Neural progenitor cell (in vitro differentiated cells): ENCODE data around the gene EPHA1. TPM values are rescaled to one million over a fixed set of nuclear protein-coding genes. Genes with fewer than 3 reads are reported as not detected.
A peak's percentile ranks its signal among the peaks of the same experiment; 100 is the strongest.

Experiments used
- DNase-seq: peaks from one replicate; pipeline ENCODE4 v3.0.0-alpha.2; 2016; ENCODE audit warnings: low spot score
- H2AFZ ChIP-seq: fragments of 200-600 bp; sonication (generic); replicated peaks from 2 replicates; pipeline ENCODE4 v1.6.1; 2016; ENCODE audit warnings: antibody characterized with exemption
- H3F3A ChIP-seq: fragments of 200-600 bp; sonication (generic); 2 replicates; pipeline ENCODE4 v1.6.1; 2016; ENCODE audit warnings: antibody characterized with exemption, low read depth
- H3K27ac ChIP-seq: fragments of 200-600 bp; sonication (generic); 2 replicates; pipeline ENCODE4 v1.5.1; 2016; ENCODE audit warnings: mild to moderate bottlenecking
- H3K27me3 ChIP-seq: fragments of 200-600 bp; sonication (generic); 2 replicates; pipeline ENCODE4 v1.6.1; 2016; ENCODE audit warnings: mild to moderate bottlenecking, moderate library complexity
- H3K36me3 ChIP-seq: fragments of 200-600 bp; sonication (generic); 2 replicates; pipeline ENCODE4 v1.5.1; 2016
- H3K4me1 ChIP-seq: fragments of 200-600 bp; sonication (generic); 2 replicates; pipeline ENCODE4 v1.6.1; 2016; ENCODE audit warnings: mixed run types
- H3K4me2 ChIP-seq: fragments of 200-600 bp; sonication (generic); 2 replicates; pipeline ENCODE4 v1.6.1; 2016
- H3K4me3 ChIP-seq: fragments of 200-600 bp; sonication (generic); 2 replicates; pipeline ENCODE4 v1.5.1; 2016
- H3K79me2 ChIP-seq: fragments of 200-600 bp; sonication (generic); 2 replicates; pipeline ENCODE4 v1.6.1; 2016; ENCODE audit warnings: low read depth
- H3K9ac ChIP-seq: fragments of 200-600 bp; sonication (generic); 2 replicates; pipeline ENCODE4 v1.6.1; 2016
- H3K9me3 ChIP-seq: fragments of 200-600 bp; sonication (generic); 2 replicates; pipeline ENCODE4 v1.5.1; 2016; ENCODE audit warnings: low read depth
- H4K20me1 ChIP-seq: fragments of 200-600 bp; sonication (generic); 2 replicates; pipeline ENCODE4 v1.6.1; 2016; ENCODE audit warnings: low read depth
- H3K27ac Mint-ChIP-seq: 3 replicates; pipeline ENCODE4 v1.8.0; 2021; ENCODE audit warnings: mixed read lengths
- H3K27me3 Mint-ChIP-seq: 2 replicates; pipeline ENCODE4 v1.8.0; 2022; ENCODE audit warnings: low read depth, mild to moderate bottlenecking, inconsistent platforms, moderate library complexity, mixed read lengths; ENCODE audit not compliant: insufficient read depth
- H3K36me3 Mint-ChIP-seq: 3 replicates; pipeline ENCODE4 v1.8.0; 2021; ENCODE audit warnings: mixed read lengths
- H3K4me1 Mint-ChIP-seq: 3 replicates; pipeline ENCODE4 v1.8.0; 2021; ENCODE audit warnings: mixed read lengths
- H3K4me3 Mint-ChIP-seq: 3 replicates; pipeline ENCODE4 v1.8.0; 2021; ENCODE audit warnings: mild to moderate bottlenecking, moderate library complexity, mixed read lengths
- H3K9me3 Mint-ChIP-seq: 3 replicates; pipeline ENCODE4 v1.8.0; 2020; ENCODE audit warnings: mixed read lengths
- CTCF ChIP-seq: fragments of 200-600 bp; sonication (generic); IDR thresholded peaks from 2 replicates; pipeline ENCODE4 v1.5.1; 2017; ENCODE audit warnings: antibody characterized with exemption, mild to moderate bottlenecking
- EZH2 ChIP-seq: fragments of 200-600 bp; sonication (generic); IDR thresholded peaks from 2 replicates; pipeline ENCODE4 v1.6.1; 2017; ENCODE audit warnings: antibody characterized with exemption, mild to moderate bottlenecking, moderate library complexity
- EZH2phosphoT487 ChIP-seq: fragments of 200-600 bp; sonication (generic); IDR thresholded peaks from 2 replicates; pipeline ENCODE4 v1.6.1; 2017; ENCODE audit warnings: antibody characterized with exemption
- total RNA-seq: library from RNA; depleted of rRNA; stranded (reverse); fragments of >200 nt; gene quantifications from 2 replicates; pipeline ENCODE4 v1.2.3, GENCODE V29; 2015; ENCODE audit warnings: low replicate concordance

EPHA1 gene
- 4.1 and 6.0 TPM in 2 replicates for total RNA-seq

DNA sequence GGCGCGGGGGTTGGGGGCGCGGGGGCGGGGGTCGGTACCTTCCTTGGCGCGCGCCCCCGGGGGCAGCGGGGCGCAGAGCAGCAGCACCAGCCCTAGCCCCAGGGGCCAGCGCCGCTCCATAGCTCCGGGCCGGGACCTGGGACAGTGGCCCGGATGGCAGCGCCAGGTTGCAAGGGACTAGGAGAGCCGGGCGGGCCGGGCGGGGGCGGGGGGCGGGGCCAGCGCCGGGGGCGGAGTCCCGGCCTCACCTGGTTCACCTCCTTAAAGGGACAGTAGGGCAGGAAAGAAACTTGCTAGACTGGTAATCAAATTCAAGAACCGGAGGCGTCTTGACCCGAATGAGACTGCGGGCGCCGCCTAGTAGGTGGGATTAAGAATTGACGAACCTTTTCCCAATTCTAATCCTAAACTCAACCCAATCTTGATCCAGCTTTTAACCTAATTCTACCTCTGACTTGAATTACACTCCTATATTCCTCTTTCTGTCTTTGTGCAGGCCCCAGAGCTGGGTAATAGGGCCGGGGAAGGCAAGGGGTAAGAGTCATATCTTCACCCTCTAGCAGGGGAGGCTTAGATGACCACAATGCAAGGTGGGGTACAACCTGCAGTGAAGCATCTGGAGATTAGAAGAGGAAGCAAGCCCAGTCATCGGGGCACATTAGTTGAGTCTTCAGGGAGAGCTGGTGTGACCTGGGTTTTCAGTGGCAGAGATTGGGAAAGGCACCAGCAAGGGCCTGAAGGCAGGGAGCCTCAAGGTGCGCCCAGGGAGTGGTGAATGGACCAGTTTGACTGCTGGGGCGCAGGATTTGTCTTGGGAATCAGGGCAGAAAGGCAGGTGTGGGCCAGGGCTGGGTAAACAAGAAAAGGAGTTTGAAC lies at the start of gene EPHA1:
EPHA1 (minus strand) TSS at position 171 of the 876 bp plus-strand sequence; CDS start at position 120, 51 bp downstream.
- Histone ChIP-seq H2AFZ (peak within 1 kb of the TSS; percentile 92), H3K9ac (no peak within 1 kb of the TSS), H3F3A (peaks cover 14% of the 10 kb centered on the region), H3K4me1 (peaks cover 24% of the 10 kb centered on the region), H4K20me1 (no peaks in the 10 kb centered on the region), H3K27ac (no peak within 1 kb of the TSS), H3K27me3 (peaks cover 9% of the 10 kb centered on the region), H3K36me3 (no peaks in the 10 kb centered on the region), H3K9me3 (no peaks in the 10 kb centered on the region), H3K4me2 (peak within 1 kb of the TSS; percentile 91), H3K79me2 (no peaks in the 10 kb centered on the region), H3K4me3 (peak within 1 kb of the TSS; percentile 53)
- Mint-ChIP-seq H3K4me3 (peak within 1 kb of the TSS; percentile 76), H3K27me3 (peaks cover 15% of the 10 kb centered on the region), H3K4me1 (peaks cover 47% of the 10 kb centered on the region), H3K27ac (no peak within 1 kb of the TSS), H3K9me3 (peaks cover 6% of the 10 kb centered on the region), H3K36me3 (no peaks in the 10 kb centered on the region)
- TF ChIP-seq CTCF (peak; percentile 48), EZH2phosphoT487 (no peak)
- peak; percentile 65 for DNase-seq

- Mint-ChIP-seq H3K4me1 (peaks cover 19% of the 10 kb centered on the region), H3K4me3 (no peak overlapping the region), H3K27me3 (peaks cover 2% of the 10 kb centered on the region), H3K27ac (no peak overlapping the region), H3K36me3 (no peaks in the 10 kb centered on the region), H3K9me3 (peaks cover 17% of the 10 kb centered on the region)
- Histone ChIP-seq H2AFZ (no peak overlapping the region), H3K36me3 (no peaks in the 10 kb centered on the region), H3K9me3 (no peaks in the 10 kb centered on the region), H3K9ac (no peak overlapping the region), H3K27ac (no peak overlapping the region), H3K4me1 (peaks cover under 1% of the 10 kb centered on the region), H3K27me3 (no peaks in the 10 kb centered on the region), H3K79me2 (no peaks in the 10 kb centered on the region), H3K4me3 (no peak overlapping the region), H3F3A (no peaks in the 10 kb centered on the region), H4K20me1 (no peaks in the 10 kb centered on the region), H3K4me2 (no peak overlapping the region)
- DNase-seq = no peak
- TF ChIP-seq CTCF (no peak), EZH2 (no peak)
Observed at GRCh38 chr7:143458263-143458662, 49.6 kb upstream of the EPHA1 start.

DNA sequence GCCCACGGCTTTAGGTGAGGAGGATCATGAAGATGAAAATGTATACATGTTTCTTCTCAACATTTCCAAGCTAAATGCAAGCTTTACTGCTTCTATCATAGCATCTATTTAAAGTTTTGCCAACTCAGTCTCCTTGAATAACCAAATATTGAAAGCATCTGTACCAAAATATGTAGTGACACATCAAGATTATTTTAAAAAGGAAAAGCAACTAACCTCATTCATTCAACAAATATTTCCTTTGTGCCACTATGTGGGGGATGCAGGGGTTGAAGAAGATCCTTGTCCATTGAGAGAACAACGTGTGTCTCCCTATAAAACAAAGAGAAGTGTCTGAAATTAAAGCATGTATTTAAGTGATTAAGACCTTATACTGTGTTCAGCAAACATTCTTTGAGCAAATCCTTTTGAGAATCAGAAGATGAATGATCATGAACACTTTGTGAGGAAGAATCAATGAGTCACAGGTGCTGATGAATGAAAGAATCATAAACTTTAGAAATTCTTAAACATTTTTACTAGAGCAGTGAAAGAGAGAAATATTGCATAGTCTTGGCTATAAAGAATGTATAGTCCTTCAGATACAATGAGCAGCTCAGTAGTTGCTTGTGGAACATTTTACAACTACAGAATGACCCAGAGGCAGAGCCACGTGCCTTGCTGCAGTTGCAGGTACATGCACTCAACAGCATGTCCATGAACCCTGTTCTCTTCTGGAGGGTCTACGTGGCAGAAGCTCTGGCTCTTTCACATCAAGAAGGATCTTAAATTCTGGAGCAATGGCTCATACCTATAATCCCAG lies 48.5 kb upstream of the EPHA1 start:
- H3K36me3 Mint-ChIP-seq = no peaks in the 10 kb centered on the region
- H4K20me1 ChIP-seq = no peaks in the 10 kb centered on the region
- H3K9ac ChIP-seq = no peak overlapping the region
- peaks cover 11% of the 10 kb centered on the region for H3K9me3 Mint-ChIP-seq
- H3F3A ChIP-seq = no peaks in the 10 kb centered on the region
- no peak overlapping the region for H3K27ac ChIP-seq
- no peak overlapping the region for H3K4me3 ChIP-seq
- DNase-seq = no peak
- H2AFZ ChIP-seq = no peak overlapping the region
- H3K27me3 ChIP-seq = no peaks in the 10 kb centered on the region
- H3K27me3 Mint-ChIP-seq = peaks cover 4% of the 10 kb centered on the region
- no peaks in the 10 kb centered on the region for H3K9me3 ChIP-seq
- H3K4me2 ChIP-seq = no peak overlapping the region
- H3K4me1 ChIP-seq = no peaks in the 10 kb centered on the region
- no peaks in the 10 kb centered on the region for H3K36me3 ChIP-seq
- no peak overlapping the region for H3K27ac Mint-ChIP-seq
- no peak overlapping the region for H3K4me3 Mint-ChIP-seq
- no peaks in the 10 kb centered on the region for H3K79me2 ChIP-seq
- no peak for TF ChIP-seq EZH2
- no peak for TF ChIP-seq EZH2phosphoT487
- TF ChIP-seq CTCF = no peak
- peaks cover 30% of the 10 kb centered on the region for H3K4me1 Mint-ChIP-seq
